ES-I3 (cell line): ENCODE results near the gene LETM1.

Source experiments
- H3K36me3 ChIP-seq: 2 replicates; pipeline ENCODE4 v1.6.1; 2013; ENCODE audit warnings: mild to moderate bottlenecking, low read length, control low read depth, moderate library complexity; ENCODE audit not compliant: insufficient read depth
- H3K4me1 ChIP-seq: 2 replicates; pipeline ENCODE4 v1.6.1; 2013; ENCODE audit warnings: mild to moderate bottlenecking, control low read depth, low read length; ENCODE audit not compliant: insufficient read depth
- H3K9ac ChIP-seq: 2 replicates; pipeline ENCODE4 v1.6.1; 2013; ENCODE audit warnings: low read depth, mild to moderate bottlenecking, low read length, moderate library complexity
- H3K9me3 ChIP-seq: 2 replicates; pipeline ENCODE4 v1.6.1; 2013; ENCODE audit warnings: mild to moderate bottlenecking, low read length, moderate library complexity; ENCODE audit not compliant: control insufficient read depth, insufficient read depth

LETM1 gene

DNA sequence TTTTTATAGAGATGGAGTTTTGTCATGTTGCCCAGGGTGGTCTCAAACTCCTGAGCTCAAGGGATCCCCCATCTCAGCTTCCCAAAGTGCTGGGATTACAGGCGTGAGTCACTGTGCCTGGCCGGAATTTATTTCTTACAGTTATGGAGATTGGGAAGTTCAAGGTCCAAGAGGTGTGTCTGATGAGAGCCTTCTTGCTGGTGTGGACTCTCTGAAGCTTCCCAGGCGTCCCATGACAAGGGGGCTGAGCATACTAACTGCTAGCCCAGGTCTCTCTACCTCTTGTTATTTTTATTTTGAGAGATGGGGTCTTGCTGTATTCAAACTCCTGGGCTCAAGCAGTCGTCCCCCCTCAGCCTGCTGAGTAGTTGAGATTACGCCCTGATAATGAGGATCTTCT lies 12.3 kb upstream of the LETM1 start:
- Histone ChIP-seq H3K9me3 (no peaks in the 10 kb centered on the region), H3K4me1 (peaks cover 6% of the 10 kb centered on the region; the same call in 1 of the 2 replicates), H3K36me3 (no peaks in the 10 kb centered on the region), H3K9ac (no peak overlapping the region)

- Histone ChIP-seq H3K9ac (no peak overlapping the region), H3K9me3 (no peaks in the 10 kb centered on the region), H3K36me3 (no peaks in the 10 kb centered on the region), H3K4me1 (no peaks in the 10 kb centered on the region; the same call in 1 of the 2 replicates)
These were observed 10.3 kb upstream of the LETM1 start for GRCh38 chr4:1866189-1866661.

DNA sequence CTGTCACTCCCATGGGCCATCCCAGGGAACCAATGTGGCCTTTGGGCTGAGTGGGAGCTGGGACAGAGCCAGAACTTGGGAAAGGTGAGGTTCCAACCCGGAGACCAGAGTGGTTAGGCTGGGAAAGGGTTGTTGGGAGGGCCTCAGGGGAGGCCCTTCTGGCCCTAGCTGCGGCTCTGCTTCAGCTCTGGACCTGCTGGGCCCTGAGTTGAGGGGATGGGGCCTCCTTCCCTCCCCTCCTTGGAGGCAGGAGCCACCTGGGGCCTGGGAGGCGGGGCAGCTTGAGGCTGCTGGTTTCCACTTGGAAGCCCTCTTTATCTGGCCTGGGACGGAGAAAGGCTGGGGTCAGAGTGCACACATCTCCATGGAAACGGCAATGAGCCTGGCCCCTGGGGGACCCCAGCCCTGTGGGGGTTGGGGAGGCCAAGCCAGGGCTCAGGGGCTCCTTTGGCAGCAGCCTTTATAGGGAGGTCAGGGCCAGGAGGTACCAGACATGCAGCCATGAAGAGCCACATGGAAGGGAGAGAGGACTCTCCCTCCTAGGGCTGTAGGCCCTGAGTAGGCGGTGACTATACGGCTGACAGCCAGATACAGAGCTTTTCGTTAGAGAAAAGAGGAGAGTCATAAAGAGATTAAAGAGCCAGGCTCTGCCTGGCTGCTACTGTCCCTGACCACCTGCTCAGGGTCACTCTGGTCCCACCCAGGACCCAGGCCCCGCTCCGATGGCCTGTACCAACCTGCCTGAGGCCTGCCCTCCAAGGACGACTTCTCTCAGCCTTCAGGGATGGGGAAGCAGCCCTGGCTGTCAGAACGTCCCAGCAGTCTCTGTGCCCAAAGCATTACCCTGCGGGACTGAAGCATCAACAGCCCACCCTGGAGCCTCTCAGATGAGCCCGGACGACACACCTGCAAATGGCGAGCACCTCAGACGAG lies 8.4 kb upstream of the LETM1 start:
- H3K36me3 ChIP-seq, result no peaks in the 10 kb centered on the region
- H3K9ac ChIP-seq, result no peak overlapping the region
- no peaks in the 10 kb centered on the region for H3K9me3 ChIP-seq
- no peaks in the 10 kb centered on the region; the same call in 1 of the 2 replicates for H3K4me1 ChIP-seq

DNA sequence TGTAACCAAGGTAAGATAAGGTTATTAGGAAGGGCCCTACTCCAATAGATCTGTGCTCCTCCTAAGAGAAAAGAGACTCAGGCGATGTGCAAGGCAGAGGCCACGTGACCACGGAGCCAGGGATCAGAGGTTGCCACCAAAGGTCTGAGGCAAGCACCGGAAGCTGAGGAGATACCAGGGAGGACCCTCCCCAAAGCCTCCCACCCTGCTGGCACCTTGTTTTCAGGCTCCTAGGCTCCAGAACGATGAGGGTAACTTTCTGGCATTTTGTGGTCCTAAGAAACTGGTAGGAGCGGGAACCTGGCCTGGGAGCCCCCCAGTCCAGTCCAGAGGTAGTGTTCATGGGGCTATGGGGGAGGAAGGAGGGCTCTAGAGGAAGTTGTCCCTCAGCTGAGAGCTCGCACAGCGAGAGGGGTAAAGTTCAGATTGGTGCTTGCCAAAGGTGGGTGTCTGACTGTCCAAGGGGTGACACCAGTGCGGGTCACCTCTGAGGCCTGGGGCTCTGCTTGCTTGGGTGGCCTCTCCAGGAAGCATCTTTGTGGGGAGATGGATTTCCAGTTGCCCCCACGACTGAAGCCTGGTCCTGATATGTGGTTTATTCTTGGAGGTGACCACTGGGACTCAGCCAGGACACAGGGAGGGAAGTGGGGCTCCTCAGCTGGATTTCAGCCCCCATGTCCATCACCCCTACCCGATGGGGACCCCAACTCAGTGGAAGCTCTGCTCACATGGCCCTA lies 7.5 kb upstream of the LETM1 start:
- no peak overlapping the region for H3K9ac ChIP-seq
- no peaks in the 10 kb centered on the region; the same call in 1 of the 2 replicates for H3K4me1 ChIP-seq
- no peaks in the 10 kb centered on the region for H3K9me3 ChIP-seq
- no peaks in the 10 kb centered on the region for H3K36me3 ChIP-seq

- Histone ChIP-seq H3K9ac (no peak overlapping the region; the same call in 1 of the 2 replicates), H3K4me1 (no peaks in the 10 kb centered on the region; the same call in 1 of the 2 replicates), H3K36me3 (no peaks in the 10 kb centered on the region), H3K9me3 (no peaks in the 10 kb centered on the region)
These were observed 7.0 kb upstream of the LETM1 start for GRCh38 chr4:1862961-1863296.

DNA sequence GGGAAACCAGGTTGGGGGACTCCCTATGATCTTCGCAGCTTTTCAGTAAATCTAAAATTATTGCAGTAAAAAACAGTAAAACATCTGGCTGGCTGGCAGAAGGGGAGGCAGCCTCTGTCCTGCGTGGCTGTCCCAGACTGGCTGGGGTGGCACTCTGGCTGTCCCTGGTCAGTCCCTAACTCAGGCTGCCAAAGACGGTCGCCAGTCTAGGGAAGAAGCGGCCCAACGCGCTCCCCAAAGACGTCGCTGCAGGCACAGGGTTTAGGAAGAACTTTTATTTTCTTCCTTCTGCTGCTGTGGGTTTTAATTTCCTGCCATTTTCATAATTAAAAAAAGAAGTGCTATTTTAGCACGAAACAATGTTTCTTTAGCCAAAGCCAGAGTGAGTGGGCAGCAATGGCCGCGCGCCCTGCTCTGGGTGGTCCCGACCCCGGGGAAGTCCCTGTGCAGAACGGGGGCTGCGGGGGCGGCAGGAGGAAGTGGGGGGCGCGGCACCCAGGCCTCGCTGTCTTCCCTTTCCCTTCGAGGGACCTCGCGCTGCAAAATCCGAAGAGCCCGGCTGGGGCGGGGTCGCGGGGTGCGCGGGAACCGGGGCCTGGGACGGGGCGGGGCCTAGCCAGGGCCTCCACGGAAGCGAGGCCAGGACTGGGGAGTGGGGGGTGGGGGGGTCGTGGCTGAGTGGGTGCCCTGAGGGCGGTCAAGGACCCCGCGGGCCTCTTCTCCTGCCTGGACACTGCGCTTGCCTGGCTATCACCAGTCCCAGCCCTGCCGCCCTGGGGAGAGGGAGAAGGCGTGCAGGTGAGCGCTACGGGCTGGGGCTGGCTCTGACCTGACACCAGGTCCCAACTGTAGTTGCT lies 6.3 kb upstream of the LETM1 start:
- Histone ChIP-seq H3K4me1 (no peaks in the 10 kb centered on the region; the same call in 1 of the 2 replicates), H3K36me3 (no peaks in the 10 kb centered on the region), H3K9me3 (no peaks in the 10 kb centered on the region), H3K9ac (peak overlapping the region; percentile 20; the same call in 1 of the 2 replicates)

DNA sequence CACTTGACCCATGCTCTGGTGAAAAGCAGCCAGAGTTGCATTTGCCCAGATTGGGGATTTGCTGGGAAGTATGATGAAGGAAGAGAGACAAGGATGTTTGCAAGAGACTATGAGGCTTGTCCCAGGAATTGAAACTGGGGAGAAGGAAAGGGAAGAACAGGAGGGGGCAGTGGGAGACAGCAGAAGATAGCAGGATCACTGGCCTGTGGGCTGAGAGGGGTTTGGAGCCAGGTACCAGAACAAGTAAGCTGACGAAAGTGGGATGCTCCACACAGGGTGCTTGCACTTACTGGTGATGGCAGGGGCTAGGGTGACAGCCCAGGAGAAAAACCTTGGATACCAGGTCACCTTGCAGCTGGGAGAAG lies 3.4 kb upstream of the LETM1 start:
- no peaks in the 10 kb centered on the region; the same call in 1 of the 2 replicates for H3K4me1 ChIP-seq
- no peaks in the 10 kb centered on the region for H3K36me3 ChIP-seq
- H3K9me3 ChIP-seq, result no peaks in the 10 kb centered on the region
- H3K9ac ChIP-seq, result no peak overlapping the region

DNA sequence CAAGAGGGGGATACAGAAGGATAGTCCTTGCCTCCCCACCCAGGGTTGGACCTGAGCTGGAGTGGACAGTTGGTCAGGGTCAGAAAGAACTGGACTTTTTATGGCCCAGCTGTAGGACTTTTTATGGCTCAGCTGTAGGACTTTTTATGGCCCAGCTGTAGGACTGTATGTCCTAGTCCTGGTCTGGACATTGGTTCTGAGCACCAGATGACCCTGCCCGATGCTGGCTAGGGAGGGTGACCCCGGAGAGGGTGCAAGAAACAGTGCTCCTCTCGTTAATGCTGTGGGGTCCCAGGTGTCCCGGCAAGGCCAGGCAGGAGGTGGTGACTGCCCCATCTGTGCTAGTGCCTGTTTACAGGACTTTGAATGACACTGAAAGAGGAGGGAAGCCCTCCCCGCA lies 2.0 kb upstream of the LETM1 start:
- H3K36me3 ChIP-seq, result no peaks in the 10 kb centered on the region
- no peaks in the 10 kb centered on the region for H3K9me3 ChIP-seq
- no peaks in the 10 kb centered on the region; the same call in 1 of the 2 replicates for H3K4me1 ChIP-seq
- no peak overlapping the region for H3K9ac ChIP-seq

DNA sequence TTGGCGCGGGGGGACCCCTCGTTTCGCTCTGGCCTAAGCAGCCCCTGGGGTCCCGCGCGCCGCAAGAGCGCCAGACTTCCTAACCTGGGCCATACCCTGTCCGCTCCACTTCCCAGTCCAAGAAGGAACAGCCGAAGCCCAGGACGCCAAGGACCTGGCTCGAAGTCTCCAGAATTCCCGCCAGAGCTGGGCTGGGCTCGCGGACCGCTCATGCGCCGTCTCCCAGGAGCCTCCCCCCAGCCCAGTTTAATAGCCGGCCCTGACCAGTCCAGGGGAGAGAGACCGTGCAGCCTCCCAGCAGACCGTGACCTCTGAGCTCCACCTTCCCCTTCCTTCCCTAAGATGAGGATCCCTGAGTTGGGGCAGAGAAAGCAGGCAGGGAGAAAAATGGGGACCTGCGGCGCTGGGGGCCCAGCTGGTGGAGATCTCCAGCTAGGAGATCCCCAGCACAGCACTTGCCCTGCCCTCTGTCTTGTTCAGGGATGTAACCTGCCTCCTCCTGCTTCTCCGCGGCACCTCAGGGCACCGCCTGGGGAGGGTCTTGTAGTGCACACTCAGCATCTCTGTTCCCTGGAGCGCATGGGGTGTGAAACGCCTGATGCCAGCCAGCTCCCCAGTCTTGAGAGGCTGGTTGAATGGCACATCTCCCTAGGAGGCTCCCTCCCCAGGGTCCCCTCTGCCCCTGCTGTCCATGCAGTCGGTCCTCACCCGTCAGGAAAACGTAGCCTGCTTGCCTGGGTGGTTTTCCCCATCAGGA lies 1.2 kb upstream of the LETM1 start:
- Histone ChIP-seq H3K4me1 (no peaks in the 10 kb centered on the region), H3K9me3 (no peaks in the 10 kb centered on the region), H3K9ac (peak overlapping the region; percentile 87), H3K36me3 (no peaks in the 10 kb centered on the region)

GRCh38 chr4:1855333-1856070 lies 454 bp downstream of the LETM1 start:
- Histone ChIP-seq H3K4me1 (no peaks in the 10 kb centered on the region), H3K9ac (peak overlapping the region; percentile 87), H3K36me3 (no peaks in the 10 kb centered on the region), H3K9me3 (no peaks in the 10 kb centered on the region)

DNA sequence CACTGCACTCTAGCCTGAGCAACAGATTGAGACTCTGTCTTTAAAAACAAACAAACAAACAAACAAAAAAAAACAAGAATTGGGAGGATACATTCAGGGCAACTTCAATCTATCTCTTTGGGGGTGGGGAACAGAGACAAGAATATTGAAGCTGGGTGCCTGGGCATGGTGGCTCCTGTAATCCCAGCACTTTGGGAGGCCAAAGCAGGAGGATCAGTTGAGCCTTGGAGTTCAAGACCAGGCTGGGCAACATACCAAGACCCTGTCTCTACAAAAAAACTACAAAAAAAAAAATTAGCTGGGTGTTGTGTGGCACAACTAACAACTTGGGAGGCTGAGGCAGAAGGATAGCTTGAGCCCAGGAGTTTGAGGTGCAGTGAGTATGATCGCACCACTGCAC lies 1.2 kb downstream of the LETM1 start:
- H3K9ac ChIP-seq, result peak overlapping the region; percentile 87; the same call in 1 of the 2 replicates
- H3K9me3 ChIP-seq, result no peaks in the 10 kb centered on the region
- H3K4me1 ChIP-seq, result no peaks in the 10 kb centered on the region
- no peaks in the 10 kb centered on the region for H3K36me3 ChIP-seq

DNA sequence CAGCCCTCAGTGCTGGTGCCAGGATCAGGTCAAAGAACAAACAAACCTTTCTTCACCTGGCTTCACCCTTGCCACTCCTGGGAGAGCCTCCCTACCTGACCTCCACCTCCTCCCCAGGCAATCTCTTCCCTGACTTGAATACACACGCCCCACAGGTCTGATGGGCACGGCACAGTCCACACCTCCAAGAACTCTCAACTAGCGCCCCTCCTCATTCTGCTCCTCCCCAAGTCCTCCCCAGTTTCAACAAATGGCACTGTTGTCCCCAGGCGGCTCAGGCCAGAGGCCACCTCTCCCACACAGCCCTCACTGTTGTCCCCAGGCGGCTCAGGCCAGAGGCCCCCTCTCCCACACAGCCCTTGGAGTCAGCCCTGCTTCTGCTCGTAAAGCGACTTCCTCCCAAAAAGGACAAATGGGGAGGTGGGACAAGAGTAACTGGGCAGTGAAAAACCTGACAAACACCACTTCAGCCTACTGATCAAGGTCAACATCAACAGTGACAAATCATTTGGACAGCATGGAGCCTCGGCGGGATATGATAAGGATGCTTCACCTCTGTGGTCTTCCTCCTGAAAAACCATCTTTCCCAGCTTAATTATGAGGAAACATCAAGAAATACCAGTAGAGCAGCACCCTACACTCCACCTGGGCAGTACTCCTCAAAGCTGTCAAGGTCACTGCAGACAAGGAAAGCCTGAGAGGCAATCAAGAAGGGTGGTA lies 2.9 kb downstream of the LETM1 start:
- Histone ChIP-seq H3K4me1 (no peaks in the 10 kb centered on the region), H3K9ac (no peak overlapping the region), H3K36me3 (no peaks in the 10 kb centered on the region), H3K9me3 (no peaks in the 10 kb centered on the region)
